GM19043 (cell line): ENCODE results near the gene PARL.
A peak's percentile ranks its signal among the peaks of the same experiment; 100 is the strongest.

ENCODE experiments used
- ATAC-seq: cut with Tn5 transposase; IDR thresholded peaks from one replicate; pipeline ENCODE4 v1.9.1; 2021; ENCODE audit warnings: low read depth; ENCODE audit not compliant: unreplicated experiment

PARL gene

GRCh38 chr3:183857863-183858262, 26.8 kb downstream of the PARL start:
- ATAC-seq: no peak

DNA sequence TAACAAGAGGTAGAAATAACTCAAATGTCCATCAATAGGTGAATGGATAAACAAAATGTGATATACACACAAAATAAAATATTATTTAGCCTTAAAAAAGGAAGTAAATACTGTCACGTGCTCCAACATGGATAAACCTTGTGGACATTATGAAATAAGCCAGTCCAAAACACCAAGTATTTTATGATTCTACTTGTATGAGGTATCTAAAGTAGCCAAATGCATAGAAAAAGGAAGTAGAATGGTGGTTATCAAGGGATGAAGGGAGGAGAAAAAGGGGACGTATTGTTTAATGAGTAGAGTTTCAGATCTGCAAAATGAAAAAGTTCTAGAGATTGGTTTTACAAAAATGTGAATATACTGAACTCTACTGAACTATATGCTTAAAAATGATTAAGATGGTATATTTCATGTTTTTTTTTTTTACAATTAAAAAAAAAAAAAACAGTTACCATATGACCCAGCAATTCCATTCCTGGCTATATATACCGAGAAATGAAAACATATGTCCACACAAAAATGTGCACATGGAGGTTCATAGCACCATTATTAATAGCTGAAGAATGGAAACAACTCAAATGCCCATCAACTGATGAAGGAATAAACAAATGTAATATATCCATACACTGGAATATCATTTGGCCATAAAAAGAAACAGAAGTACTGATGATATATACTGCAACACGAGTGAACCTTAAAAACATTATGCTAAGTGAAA, 30.2 kb downstream of the PARL start:
- ATAC-seq: no peak

DNA sequence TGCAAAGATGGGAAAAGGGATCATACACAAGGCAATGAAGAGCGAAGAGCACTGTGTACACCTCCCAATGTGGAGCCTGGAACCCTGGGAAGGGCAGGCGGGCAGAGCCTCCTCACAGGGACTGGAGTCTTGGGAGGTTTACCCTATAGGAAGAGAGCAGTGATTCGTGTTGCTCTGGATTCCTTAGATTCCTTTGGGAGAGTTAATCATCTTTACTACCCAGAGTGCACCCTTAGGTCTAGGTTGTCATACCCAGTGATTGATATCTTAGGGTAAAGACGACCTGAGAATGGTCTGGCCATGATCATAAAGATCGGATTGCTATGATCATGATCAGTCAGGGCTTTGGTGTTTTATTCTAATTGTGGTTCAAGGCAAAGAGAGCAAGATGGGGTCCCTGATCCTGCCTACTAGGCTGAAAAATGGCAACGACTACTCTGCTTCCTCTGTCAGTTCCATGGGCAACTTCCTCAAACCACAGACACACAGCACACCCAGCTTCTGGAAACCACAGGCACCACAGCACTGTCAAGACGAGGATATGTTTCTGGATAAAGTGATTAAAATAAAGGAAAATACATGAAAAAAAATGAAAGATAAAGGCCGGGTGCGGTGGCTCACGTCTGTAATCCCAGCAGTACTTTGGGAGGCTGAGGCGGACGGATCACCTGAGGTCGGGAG, 38.9 kb downstream of the PARL start:
- ATAC-seq: no peak

DNA sequence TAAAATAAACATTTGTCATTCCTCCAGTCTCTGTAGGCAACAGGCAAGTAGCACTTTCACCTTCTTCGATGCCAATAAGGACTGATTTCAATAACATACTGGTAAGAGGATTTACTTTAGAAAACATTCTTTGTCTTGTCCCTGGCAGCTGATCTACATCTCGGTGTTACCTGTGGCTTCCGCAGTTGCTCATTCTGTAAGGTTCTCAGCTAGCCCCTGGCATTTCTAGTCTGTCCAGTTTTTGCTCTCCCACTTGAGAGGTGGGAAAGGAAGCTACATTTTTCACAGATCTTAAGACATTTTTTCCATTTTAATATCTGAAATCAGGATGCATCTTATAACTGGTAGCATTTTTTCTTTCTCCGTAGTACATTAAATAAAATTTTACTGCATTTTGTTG, 39.6 kb downstream of the PARL start:
- ATAC-seq: no peak

DNA sequence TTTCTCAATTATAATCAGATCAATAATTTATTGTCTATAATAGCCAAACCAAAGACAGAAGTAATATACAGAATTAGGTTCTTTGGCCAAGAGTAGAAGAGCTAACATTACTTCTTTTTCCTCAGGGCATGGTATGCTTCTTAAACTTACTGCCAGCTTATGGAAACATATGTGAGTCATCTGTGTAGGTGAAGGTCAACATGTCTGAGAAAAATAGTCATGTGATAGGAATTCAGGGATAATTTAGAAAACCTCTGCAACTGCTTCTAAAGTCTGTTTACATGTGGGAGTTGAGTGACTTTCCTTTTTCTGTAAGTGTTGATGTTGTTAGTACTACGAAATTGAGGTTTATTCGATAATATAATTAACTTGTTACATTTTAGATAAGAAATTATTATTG, 40.1 kb downstream of the PARL start:
- ATAC-seq: no peak

GRCh38 chr3:183839751-183840150, 44.9 kb downstream of the PARL start:
- no peak for ATAC-seq

GRCh38 chr3:183837894-183838293, 46.8 kb downstream of the PARL start:
- no peak for ATAC-seq

DNA sequence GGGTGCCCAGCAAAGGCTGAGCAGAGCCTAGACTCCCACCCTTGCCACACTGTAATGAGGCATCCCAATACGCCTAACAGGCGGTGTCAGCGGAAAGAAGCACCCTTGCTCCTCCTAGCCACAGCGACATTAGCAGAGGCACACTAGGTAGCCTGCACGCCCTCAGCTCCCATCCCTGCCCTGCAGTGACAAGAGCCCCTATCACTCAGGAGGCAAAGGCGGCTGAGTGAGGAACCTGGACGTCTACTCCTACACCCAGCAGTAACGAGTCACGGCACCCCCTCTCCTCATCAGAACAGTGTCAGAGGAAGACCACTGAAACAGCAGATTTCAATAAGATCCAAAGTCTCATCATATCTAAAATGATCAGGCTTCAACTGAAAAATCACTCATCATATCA, 47.3 kb downstream of the PARL start:
- ATAC-seq: no peak

DNA sequence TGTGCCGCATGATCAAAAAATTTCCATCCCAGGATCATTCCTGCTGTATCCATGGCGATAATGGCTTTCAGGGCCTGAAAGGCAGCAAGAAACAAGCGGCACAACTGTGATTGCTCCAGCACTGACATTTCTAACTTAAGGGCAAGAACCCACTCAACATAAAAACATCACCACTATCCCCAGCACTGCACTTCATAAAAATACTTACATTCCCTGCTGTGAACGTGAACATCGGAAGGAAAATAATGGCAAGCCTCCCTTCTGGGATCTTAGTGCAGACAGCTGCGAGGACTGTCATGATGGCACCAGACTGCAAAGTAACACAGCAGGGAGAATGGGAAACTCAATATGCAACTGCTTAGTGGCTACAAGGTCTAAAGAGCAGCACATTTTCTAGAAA, 51.2 kb downstream of the PARL start:
- ATAC-seq: no peak

- no peak for ATAC-seq
These were observed 54.5 kb downstream of the PARL start for GRCh38 chr3:183830187-183830586.

DNA sequence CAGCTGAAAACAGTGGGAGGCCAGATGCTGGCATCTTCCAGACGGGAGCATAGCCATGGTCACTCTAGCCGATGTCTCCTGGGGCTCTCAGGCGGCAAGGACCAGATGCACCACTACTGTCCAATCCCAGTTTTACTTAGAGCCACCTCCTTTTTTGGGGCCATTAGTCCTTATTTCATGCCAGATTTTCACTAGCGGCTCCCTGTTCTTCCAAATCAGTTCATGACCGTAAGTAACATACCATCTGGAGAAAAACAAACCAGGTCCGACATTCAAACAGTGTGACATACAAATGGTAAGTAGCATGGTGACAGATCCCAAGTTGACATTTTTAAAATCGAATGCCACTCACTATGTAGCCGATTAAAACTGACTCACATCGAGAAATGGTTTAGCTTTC, 55.2 kb downstream of the PARL start:
- ATAC-seq: no peak

DNA sequence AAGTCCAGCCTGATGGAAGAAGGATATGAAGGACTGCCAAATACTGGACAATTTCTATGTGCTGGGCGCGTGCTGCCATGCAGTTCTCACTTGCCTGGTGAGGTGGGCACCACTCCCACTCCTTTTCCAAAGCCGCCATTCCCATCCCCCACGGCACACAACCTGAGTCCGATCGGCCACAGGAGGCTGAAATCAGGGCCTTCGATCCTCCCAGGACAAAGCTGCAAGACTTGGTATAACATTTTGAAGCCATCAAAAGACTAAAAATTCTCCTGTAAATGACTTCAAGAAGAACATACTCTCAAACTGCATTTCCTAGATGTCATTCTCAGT, 56.2 kb downstream of the PARL start:
- no peak for ATAC-seq

DNA sequence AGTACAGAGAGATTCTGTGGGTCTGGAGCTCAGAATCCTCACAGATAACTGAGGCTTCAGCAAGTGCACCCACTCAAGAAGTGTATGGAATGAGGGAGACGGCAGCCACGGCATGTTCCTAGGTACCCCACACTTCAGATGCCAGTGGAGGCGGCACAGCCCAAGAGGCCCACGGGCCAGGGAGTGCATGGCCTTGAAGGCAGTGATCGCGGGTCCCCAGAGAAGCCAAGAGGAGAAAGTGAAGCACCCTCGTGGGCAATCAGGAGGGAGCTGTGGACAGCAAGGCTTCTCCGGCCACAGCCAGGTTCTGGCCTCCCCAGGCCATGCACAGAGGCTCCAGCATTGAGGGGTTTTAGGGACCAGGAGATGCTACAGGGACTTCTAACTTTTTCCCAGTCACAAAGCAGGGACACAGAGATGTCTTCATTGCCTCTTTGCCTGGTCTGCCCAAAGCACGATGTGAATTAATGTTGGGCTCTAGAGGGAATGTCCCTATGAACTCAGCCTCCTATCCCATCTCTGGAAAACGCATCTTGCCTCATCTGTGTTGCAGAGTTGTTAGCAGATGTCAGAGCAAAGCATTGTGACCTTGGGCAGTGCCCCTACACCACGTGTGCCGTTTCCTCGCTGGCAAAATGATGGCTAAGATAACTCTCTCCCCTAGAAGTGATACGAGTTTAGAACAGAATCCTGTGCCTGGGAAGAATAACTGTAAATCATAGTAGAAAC, 56.7 kb downstream of the PARL start:
- ATAC-seq: no peak

- ATAC-seq: no peak
These were observed 58.0 kb downstream of the PARL start for GRCh38 chr3:183826448-183827250.

GRCh38 chr3:183825456-183826161, 59.1 kb downstream of the PARL start, which contains the start of gene MAP6D1:
TSS of gene MAP6D1 (minus strand) at chr3:183825577. CDS start at chr3:183825547, 30 bp downstream.
- peak; percentile 52 for ATAC-seq

- ATAC-seq: peak; percentile 23
These were observed 59.8 kb downstream of the PARL start for GRCh38 chr3:183824761-183825455.

GRCh38 chr3:183823963-183824362, 60.7 kb downstream of the PARL start:
- ATAC-seq: no peak

DNA sequence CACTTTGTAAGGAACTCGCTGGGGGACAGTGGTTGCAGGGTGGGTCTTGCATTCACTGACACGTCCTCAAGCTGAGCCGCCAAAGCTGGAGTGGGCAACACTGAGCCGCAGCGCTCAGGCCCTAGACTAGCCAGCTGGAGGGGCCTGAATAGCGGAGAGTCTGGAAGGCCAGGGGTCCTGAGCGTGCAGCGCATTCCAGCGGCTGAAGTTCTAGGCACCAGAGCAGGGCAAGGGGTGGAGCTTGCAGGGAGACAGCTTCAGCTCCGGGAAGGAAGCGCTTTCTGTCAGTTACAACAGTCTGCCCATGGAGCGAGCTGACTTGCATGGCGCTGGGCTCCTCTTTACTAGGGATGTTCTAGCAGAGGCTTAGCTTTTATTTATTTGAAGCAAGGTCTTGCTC, 62.0 kb downstream of the PARL start:
- ATAC-seq: no peak

GRCh38 chr3:183819831-183820230, 64.8 kb downstream of the PARL start:
- no peak for ATAC-seq
